DMS114 treated with DMSO at 0.1 percent for 48 hours (cell line): ENCODE measurements around the gene AFG3L2.

Experiments used
- DNase-seq: peaks from one replicate; lab custom pipeline; 2025; ENCODE audit not compliant: unreplicated experiment; lab: John Stamatoyannopoulos, UW

AFG3L2 gene

DNA sequence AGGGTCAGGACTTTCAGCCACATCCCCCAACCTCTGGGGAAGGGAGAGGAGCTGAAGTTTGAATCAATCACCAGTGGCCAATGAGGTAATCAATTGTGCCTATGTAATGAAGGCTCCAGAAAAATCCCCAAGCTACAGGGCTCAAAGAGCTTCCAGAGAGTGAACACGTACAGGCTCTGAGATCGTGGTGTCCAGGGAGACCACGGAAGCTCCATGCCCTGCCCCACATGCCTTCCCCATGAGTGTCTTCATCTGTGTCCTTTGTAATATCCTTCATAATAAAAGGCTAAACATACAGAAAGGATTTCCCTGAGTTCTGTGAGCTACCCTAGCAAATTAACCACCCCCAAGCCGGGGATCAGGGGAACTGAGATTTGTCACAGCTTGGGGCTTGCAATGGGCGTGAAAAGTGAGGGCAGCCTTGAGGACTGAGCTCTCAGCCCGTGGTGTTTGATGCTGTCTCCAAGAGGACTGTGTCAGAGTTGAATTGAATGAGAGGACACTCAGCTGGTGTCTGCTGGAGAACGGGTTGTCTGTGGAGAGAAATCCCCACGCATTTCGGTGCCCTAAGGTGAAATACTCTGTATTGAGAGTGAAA lies 94.5 kb downstream of the AFG3L2 start:
- no peak for DNase-seq

GRCh38 chr18:12281861-12282260 lies 95.2 kb downstream of the AFG3L2 start:
- DNase-seq: no peak

DNA sequence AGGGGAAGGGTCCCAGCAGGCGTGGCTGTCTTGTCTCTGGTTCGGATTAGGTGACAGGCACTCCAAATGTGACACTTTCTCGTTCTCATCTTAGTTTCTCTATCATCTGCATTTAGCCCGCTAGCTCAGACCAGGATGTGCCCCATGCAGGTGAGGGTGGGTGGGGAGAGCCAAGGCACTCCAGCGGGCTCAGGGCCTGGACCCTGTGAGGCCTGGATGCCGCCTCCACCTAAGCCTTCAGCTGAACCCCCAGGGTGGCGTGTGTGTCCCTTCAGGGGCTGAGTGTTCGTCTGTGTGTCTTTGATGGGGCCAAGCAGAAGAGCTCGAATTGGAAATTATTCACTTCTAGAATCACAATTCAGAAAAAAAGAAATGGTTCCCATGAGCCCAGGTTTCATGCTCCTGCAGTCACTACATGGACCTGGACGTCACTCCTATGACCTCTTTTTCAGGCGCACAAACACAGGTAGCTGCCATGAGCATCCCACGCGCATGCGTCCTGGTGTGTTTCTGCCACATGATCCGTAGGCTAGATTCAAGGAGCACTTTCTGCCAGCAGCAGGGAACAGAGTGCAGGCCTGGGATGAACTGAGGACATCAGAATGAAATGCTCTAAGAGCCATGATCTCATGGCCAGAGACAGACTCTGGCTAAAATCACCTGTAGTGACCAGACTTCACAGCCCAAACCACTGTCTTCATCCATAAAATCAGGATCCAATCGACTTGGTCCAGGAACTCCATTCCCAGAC lies 97.1 kb downstream of the AFG3L2 start:
- DNase-seq: no peak
